LNCAP (cell line): ENCODE measurements around the gene TMEM82.

Experiments
- CTCF ChIP-seq: fragments of 450-650 bp; IDR thresholded peaks from 2 replicates; pipeline ENCODE4 v1.5.1; 2017; ENCODE audit warnings: mild to moderate bottlenecking

The TMEM82 gene

GRCh38 chr1:15756143-15757015, 14.1 kb downstream of the TMEM82 start:
- TF ChIP-seq CTCF = no peak

GRCh38 chr1:15757016-15757543, 14.8 kb downstream of the TMEM82 start:
- TF ChIP-seq CTCF = no peak

- no peak for TF ChIP-seq CTCF
Observed at GRCh38 chr1:15757575-15758342, 15.5 kb downstream of the TMEM82 start.

- no peak for TF ChIP-seq CTCF
Observed at GRCh38 chr1:15758343-15758931, 16.1 kb downstream of the TMEM82 start, which contains the start of gene FBLIM1. FBLIM1 (plus strand) TSS chr1:15758795; CDS start chr1:15764984, 6,189 bp downstream.

- no peak for TF ChIP-seq CTCF
Observed at GRCh38 chr1:15758953-15759661, 16.8 kb downstream of the TMEM82 start.

GRCh38 chr1:15760520-15761211, 18.4 kb downstream of the TMEM82 start:
- no peak for TF ChIP-seq CTCF
